Pancreas (tissue), 10 donors: Measurements from ENCODE around the gene SLC44A1. TPM values are rescaled to one million over a fixed set of nuclear protein-coding genes. Genes with fewer than 3 reads are reported as not detected.
A peak's percentile ranks its signal among the peaks of the same experiment; 100 is the strongest.

ENCODE experiments used
- ATAC-seq, 4 donors: fragments of 200-7000 bp; cut with Tn5 transposase; one replicate each; pipeline versions ENCODE4 v1.8.0 to v1.9.1; 2020; ENCODE audit warnings: mild to moderate bottlenecking in 4 of 4, moderate library complexity in 4 of 4
- DNase-seq, 6 donors: peaks; one replicate each; pipeline ENCODE4 v3.0.0-alpha.2; 2020
- FAIRE-seq: peaks from 2 replicates; lab custom pipeline; 2012; peaks lifted over from hg19 to GRCh38; lab: Jason Lieb, UNC
- H3K27ac ChIP-seq, 4 donors: fragments of 200-600 bp; sonication (generic); 1 replicate in 3 of 4; 2 replicates in 1 of 4; pipeline versions ENCODE4 v1.5.0 to v1.8.0; 2020
- H3K27me3 ChIP-seq, 4 donors: fragments of 200-600 bp; one replicate each; pipeline ENCODE4 v1.8.0; 2021
- H3K36me3 ChIP-seq, 3 donors: fragments of 200-600 bp; sonication (generic) in 1 of 3; one replicate each; pipeline versions ENCODE4 v1.5.0 to v1.8.0; 2020 to 2021
- H3K4me1 ChIP-seq, 3 donors: fragments of 200-600 bp; one replicate each; pipeline ENCODE4 v1.8.0; 2021
- H3K4me3 ChIP-seq, 4 donors: fragments of 200-600 bp; sonication (generic) in 2 of 4; one replicate each; pipeline versions ENCODE4 v1.5.0 to v1.8.0; 2020 to 2021
- H3K9me3 ChIP-seq, 4 donors: fragments of 200-600 bp; one replicate each; pipeline ENCODE4 v1.8.0; 2021
- WGBS, 2 donors: extraction: QIAGEN DNeasy Blood & Tissue Kit; methylation state at CpG; one replicate each; pipeline ENCODE4 v1.1.7; 2013; 5-methylcytosine and 5-hydroxymethylcytosine counted together
- intact Hi-C, 3 donors: fragments of 100-400 bp; cut with DNase I; formaldehyde crosslinking; loops; one replicate each; pipeline versions ENCODE4 v1.11.1 to v1.14.2; 2022
- polyA plus RNA-seq, 2 donors: library from polyadenylated mRNA; stranded (reverse); fragments of 200-250 nt; gene quantifications; one replicate each; pipeline ENCODE4 v1.2.3, GENCODE V29; 2013
- total RNA-seq, 6 donors: library from RNA; stranded (reverse); fragmentation: NEBNext Ultra II Directional in 4 of 6; extraction: Animal tissue kit (Norgen Biotek cat#: 25700) in 4 of 6; gene quantifications; one replicate each; pipeline versions ENCODE4 v1.2.1 to v1.2.4, GENCODE V29; 2021 to 2023
- TF ChIP-seq, protein P1 (sequence below), 4 donors: fragments of 200-600 bp; sonication (generic) in 3 of 4; IDR thresholded peaks; one replicate each; pipeline versions ENCODE4 v1.5.0 to v1.8.0; 2021; ENCODE audit warnings: antibody characterized with exemption in 4 of 4
- donor health status: healthy with polysubstance abuse.
- donor health status: DM: no; HTN: no; CAD: no; lungs with moderate emphysema.
- donor health status: DM: no; HTN: no; CAD: no.
- donor health status: control.
- donor health status: control.
- donor health status: Bipolar disorder and iron deficiency.
- donor health status: DM: yes; HTN: yes; CAD: no.
- donor health status: DM: no; HTN: no; CAD: no.
- donor health status: DM: no; HTN: no; CAD: no.
- donor health status: DM: yes; HTN: yes; CAD: no.

The SLC44A1 gene
- total and polyA plus RNA-seq, 8 donors, result 4.6 to 32.3 (median 19.3) TPM

DNA sequence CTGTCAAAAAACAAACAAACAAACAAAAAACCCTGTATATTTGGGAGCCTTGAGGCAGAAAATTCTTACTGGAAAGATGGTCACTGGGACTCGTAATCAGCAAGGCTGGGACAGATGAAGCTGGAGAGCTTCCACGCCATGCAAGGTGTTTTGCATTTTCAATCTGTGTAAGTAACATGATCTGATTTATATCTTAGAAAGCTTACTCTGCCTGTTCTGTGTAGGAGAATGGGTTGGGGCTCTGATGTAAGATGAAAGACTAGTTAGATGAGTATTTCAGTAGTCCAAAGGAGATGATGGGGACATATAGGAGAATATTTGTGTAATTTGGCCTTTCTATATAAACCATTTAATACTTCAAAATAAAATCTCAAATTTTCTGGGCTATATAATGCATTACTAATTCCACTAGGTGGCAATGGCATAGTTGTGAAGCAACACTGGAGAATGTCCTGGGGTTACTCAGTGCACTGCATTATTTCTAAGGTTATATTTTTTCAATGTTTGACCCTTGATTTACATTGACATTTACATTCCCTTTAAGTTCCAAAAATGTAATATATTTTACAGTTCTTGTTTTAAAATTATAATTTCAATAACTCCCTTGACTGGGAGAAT is 181.5 kb downstream of the SLC44A1 start:
- TF ChIP-seq, protein P1, sequence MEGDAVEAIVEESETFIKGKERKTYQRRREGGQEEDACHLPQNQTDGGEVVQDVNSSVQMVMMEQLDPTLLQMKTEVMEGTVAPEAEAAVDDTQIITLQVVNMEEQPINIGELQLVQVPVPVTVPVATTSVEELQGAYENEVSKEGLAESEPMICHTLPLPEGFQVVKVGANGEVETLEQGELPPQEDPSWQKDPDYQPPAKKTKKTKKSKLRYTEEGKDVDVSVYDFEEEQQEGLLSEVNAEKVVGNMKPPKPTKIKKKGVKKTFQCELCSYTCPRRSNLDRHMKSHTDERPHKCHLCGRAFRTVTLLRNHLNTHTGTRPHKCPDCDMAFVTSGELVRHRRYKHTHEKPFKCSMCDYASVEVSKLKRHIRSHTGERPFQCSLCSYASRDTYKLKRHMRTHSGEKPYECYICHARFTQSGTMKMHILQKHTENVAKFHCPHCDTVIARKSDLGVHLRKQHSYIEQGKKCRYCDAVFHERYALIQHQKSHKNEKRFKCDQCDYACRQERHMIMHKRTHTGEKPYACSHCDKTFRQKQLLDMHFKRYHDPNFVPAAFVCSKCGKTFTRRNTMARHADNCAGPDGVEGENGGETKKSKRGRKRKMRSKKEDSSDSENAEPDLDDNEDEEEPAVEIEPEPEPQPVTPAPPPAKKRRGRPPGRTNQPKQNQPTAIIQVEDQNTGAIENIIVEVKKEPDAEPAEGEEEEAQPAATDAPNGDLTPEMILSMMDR (IDR thresholded peaks at IDR 0.05), result no peak
- Histone ChIP-seq H3K27ac (no peak overlapping the region), H3K27me3 (no peaks in the 10 kb centered on the region), H3K4me3 (no peak overlapping the region), H3K36me3 (no peaks in the 10 kb centered on the region), H3K9me3 (no peaks in the 10 kb centered on the region), H3K4me1 (no peaks in the 10 kb centered on the region)
- ATAC-seq, result peak in 3 of 4 donors; percentile 68 to 76 (median 73)
- intact Hi-C loops, result no loop called here
- 44 to 53% methylated on average over 2 of the region's 2 CpGs for WGBS, 2 donors
- FAIRE-seq, result peak; percentile 9
- no peak for DNase-seq

DNA sequence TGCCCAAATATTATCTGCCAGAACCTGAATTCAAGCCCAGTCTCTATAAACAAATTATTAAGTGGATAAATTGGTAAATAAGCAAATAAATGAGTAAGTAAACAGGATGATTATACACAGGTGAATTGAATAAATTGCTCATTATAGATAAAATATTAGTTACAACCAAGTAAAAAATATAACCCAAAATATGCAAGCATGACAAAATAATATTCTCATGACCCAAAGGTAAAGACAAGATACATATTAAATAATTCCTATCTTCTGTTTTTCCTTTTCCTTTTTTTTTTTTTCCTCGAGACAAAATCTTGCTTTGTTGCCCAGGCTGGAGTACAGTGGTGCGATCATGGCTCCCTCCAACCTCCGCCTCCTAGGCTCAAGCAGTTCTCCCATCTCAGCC is 182.2 kb downstream of the SLC44A1 start:
- H3K36me3 ChIP-seq, result no peaks in the 10 kb centered on the region
- intact Hi-C loops, result no loop called here
- H3K4me3 ChIP-seq, result no peak overlapping the region
- no peak for FAIRE-seq
- H3K9me3 ChIP-seq, result no peaks in the 10 kb centered on the region
- H3K27ac ChIP-seq, result no peak overlapping the region
- 89 to 95% methylated on average over 3 of the region's 3 CpGs for WGBS, 2 donors
- no peaks in the 10 kb centered on the region for H3K27me3 ChIP-seq
- no peak for ATAC-seq
- no peaks in the 10 kb centered on the region for H3K4me1 ChIP-seq
- DNase-seq, result no peak
- TF ChIP-seq, protein P1 (IDR thresholded peaks at IDR 0.05), result no peak

DNA sequence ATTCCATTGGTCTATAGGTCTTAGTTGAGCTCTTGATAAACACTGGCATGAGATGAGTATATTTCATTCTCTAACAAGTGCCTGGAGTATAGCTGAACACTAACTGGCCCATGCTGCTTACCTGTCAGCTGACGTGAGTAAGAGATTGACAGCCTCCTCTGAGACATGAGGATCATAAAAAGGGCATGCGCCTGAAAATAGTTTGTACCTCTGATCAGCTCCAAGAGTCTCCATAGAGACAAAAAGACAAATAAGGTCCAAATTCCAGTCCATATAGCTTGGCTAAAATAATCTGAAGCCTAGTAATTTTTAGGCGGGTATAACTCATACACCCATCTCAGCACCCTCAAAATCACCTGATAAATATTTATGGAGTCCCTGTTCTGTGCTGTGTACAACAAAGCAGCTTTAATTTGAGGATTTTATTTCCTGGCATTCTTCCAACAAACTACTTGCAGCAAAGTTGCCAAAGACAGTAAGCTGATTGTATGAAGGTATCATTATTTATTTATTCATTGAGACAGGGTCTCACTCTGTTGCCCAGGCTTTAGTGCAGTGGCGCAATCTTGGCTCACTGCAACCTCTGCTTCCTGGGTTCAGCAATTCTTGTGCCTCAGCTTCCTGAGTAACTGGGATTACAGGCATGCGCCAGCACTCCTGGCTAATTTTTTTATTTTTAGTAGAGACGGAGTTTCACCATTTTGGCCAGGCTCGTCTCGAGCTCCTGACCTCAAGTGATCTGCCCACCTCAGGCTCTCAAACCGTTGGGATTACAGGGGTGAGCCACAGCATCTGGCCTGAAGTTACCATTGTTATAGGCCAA is 187.2 kb downstream of the SLC44A1 start:
- no peak overlapping the region for H3K4me3 ChIP-seq
- H3K27me3 ChIP-seq, result no peaks in the 10 kb centered on the region
- FAIRE-seq, result no peak
- H3K9me3 ChIP-seq, result no peaks in the 10 kb centered on the region
- no peak overlapping the region for H3K27ac ChIP-seq
- no peak for DNase-seq
- WGBS, 2 donors, result 76 to 81% methylated on average over 9 of the region's 9 CpGs
- ATAC-seq, result no peak
- H3K4me1 ChIP-seq, result peaks cover 4 to 9% (median 6%) of the 10 kb centered on the region in 3 donors
- intact Hi-C loops, result no loop called here
- TF ChIP-seq, protein P1 (IDR thresholded peaks at IDR 0.05), result no peak
- no peaks in the 10 kb centered on the region for H3K36me3 ChIP-seq

DNA sequence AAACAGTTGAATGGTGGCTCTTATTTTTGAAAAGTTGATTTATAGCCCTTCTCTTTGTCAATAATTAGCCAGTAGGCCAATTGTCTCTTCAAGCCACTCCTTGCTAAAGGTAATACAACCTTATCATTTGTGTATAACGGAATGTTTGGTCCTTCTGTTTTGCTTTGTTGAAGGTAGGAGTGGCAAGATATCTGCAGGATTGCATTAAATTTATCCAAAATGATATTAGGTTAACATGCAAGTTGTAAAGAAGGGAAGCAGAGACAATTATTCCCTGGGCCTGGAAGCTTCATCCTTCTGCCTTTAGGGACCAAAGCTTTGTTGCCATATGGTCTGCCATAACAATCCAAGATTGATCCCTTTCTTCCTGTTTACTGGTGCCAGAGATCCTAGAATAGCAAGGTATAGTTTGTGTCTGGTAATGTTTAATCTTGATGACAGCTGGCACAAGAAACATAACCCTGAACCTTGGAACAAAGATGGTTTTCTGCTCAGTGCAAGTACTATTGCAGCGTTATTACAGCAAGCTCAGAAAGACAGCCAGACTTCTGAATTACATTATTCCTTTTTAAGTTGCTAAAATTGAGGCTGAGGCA is 187.9 kb downstream of the SLC44A1 start:
- no peaks in the 10 kb centered on the region for H3K27me3 ChIP-seq

More for the DNA sequence above, 187.9 kb downstream of the SLC44A1 start:
- H3K4me1 ChIP-seq, result peaks cover 4 to 9% (median 6%) of the 10 kb centered on the region in 3 donors
- WGBS, 2 donors, result 18 to 19% methylated on average over 2 of the region's 2 CpGs
- no peak for FAIRE-seq
- no peak for DNase-seq
- H3K4me3 ChIP-seq, result no peak overlapping the region
- intact Hi-C loops, result no loop called here
- H3K36me3 ChIP-seq, result no peaks in the 10 kb centered on the region
- no peaks in the 10 kb centered on the region for H3K9me3 ChIP-seq
- H3K27ac ChIP-seq, result no peak overlapping the region
- peak in 3 of 4 donors; percentile 61 to 81 (median 78) for ATAC-seq
- TF ChIP-seq, protein P1 (IDR thresholded peaks at IDR 0.05), result no peak
